GM18508 (cell line): ENCODE data around the gene SHISA6.

Source experiments
- ATAC-seq: cut with Tn5 transposase; IDR thresholded peaks from one replicate; pipeline ENCODE4 v1.9.1; 2021; ENCODE audit warnings: moderate number of reproducible peaks; ENCODE audit not compliant: insufficient read depth, unreplicated experiment

The SHISA6 gene

GRCh38 chr17:11240841-11241610, at the start of gene SHISA6:
Gene SHISA6, plus strand, starts transcription at chr17:11241213.
- no peak for ATAC-seq

GRCh38 chr17:11195801-11196200, 45.2 kb upstream of the SHISA6 start:
- ATAC-seq: no peak

GRCh38 chr17:11204991-11205390, 36.0 kb upstream of the SHISA6 start:
- no peak for ATAC-seq

GRCh38 chr17:11205659-11206058, 35.4 kb upstream of the SHISA6 start:
- ATAC-seq: no peak

- ATAC-seq: no peak
Measured at GRCh38 chr17:11209906-11210305, 31.1 kb upstream of the SHISA6 start.

DNA sequence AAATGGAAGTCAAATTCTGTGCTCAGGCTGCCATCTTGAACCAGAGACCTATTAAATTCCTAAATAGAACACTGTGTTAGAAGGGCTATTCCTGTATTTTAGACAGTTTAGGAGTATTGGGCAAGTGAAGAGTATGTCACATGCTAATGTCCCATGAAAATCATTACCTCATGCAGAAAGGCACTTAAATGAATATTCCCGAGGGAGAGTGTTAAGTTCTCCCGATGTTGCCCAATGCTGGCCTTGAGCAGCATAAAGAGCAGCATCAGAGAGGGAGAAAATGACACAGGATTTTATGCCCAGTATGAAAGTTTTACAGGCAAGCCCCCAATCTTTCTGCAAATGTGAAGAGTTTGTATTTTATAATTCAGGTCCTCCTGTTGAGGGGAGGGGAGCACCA, 28.2 kb upstream of the SHISA6 start:
- no peak for ATAC-seq

DNA sequence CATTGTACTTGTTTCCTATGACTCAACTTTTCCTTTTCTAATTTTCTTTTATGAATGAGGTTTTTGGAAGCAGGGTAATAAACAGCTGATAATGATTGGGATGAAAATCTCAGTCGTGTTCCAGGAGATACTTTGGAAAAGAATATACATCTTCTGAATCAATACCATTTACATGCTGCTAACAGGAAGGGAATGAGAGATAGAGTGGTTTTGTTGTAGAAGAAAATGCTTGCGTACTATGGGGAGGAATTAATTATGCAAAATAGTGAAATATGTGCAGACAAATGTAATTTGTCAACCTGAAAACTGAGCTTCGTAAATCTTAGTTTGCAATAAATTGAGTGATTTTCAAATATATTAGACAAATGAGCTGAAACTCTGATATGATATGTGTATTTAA, 24.0 kb upstream of the SHISA6 start:
- no peak for ATAC-seq

DNA sequence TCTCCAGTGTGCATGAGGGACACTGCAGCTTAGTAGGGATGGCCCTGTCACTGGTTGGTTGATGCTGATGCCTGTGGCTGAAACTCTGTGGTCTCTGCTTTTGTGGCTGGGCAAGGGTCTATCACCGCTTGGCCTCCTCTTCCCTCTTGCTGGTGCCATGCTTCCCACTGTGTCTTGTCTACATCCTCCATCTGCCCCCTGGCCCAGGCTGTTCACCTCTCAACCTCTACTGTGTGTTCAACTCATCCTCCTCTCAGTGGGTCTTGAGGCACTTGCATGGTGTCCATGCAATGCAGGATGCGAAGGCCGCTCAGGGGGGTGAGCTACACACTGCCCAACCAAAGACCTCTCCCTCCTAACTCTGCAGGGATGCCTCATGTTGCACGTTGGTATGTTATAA, 19.8 kb upstream of the SHISA6 start:
- ATAC-seq: no peak

GRCh38 chr17:11221721-11222120, 19.3 kb upstream of the SHISA6 start:
- no peak for ATAC-seq

- no peak for ATAC-seq
Measured at GRCh38 chr17:11238705-11239104, 2.3 kb upstream of the SHISA6 start.

- no peak for ATAC-seq
Measured at GRCh38 chr17:11239379-11239970, 1.5 kb upstream of the SHISA6 start.

DNA sequence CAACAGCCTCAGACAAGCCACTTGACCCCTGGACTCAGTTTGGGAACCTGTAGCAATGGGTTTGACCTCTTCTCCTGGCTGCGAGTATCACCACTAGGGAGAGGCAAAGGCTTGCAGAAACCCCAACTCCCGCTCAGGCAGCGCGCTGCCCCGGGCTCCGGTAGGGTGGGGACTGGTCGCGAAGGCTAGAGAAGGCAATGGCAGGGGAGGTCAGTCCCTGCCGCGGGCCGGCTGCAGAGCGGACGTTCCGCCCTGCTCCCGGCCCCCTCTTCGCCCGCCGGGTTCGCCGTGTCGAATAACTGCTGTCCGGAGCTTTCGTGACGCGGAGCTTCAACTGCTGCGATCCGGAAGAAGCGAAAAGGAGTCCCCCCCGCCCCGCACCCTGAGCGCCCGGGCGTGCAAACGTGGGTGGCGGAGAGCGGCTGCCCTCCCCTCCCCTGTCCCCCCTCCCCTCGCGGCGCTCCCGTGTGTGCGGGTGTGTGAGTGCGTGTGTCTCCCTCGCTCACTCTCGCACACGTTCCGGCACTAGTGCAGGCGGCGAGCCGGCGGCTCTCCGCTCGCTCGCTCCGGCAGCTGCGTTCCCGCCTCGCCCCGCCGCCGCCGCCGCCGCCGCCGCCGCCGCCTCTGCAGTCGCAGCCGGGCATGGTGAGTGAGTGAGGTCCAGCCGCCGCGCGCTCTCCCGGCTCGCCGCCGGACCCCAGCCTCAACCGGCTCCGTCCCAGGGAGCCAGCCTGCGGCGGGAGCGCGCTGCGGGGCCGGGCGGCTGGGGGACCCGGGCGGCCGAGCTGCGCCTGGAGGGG, 772 bp upstream of the SHISA6 start:
- ATAC-seq: no peak

GRCh38 chr17:11241611-11242226, 706 bp downstream of the SHISA6 start:
- no peak for ATAC-seq

DNA sequence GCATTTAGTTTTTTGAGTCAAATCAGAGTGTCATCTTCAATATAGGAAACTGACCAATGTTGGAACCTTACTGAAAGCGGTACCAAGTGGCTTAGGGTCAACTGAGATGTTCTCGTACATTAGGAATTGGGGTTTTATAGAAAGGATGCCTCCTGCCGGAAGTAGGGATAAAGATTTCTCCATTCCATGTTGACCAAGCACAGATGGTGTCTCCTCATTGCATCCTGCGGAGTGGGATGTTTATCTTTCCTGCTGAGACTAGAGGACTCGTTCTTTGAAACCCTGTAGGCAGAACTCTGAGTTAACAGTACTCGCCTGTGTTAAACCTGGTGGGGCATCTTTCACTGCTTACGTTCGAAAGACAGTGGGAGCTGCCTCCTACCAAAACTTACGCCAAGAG, 1.4 kb downstream of the SHISA6 start:
- ATAC-seq: no peak

DNA sequence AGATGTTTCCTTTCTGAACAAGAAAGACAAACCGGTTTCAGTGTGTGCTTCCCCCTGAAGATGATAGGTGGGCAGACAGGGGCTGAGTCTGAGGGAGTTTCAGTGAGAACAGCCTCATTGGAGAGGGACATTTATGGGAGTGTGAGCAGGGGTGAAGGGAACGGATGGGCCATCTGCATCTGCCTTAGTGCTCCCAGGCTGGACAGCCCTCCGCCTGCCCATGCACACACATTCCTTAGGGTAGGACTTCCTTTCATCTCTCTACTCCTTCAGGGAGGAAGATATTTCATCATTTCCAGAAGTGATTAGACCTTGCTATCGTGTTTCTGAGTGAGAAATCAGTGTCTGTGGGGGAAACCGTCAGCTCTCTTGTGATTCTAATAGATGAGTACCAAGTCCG, 3.8 kb downstream of the SHISA6 start:
- ATAC-seq: no peak

DNA sequence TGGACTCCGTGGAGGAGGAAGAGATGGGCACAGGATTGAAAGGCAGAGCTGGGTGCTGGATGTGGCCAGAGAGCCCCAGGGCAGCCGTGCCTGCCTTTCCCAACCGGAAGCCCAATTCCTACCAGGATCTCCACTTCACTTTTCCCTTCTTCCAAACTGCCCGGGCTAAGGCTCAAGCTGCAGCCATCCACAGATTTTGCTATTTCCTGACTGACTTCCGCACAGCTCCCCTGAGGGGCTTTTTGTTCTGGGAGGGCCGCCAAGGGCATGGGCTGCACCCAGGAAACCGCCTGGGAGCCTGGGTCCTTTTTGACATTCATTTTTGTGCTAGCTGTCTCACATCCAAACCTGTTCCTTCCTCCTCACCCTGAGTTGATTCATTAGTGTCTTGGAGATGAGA, 4.2 kb downstream of the SHISA6 start:
- no peak for ATAC-seq

DNA sequence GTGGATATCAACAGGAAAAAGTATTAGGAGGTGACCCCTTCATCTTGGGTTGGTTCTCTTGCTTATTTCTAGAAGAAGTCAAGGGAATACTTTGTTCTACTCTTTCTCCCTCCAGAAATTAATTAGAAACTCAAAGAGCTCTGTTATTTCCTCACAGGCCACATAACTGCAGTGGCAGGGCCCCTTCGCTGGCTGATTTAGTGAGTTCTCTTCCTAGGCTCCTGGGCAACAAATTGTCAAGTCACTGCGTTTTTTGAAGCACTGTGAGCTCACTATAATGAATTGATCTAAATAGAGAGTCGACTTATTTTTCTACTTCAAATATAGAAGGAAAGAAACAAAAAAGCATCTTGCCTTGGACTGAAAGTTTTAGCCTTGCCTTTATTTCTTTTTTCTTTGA, 4.8 kb downstream of the SHISA6 start:
- ATAC-seq: no peak

GRCh38 chr17:11250161-11250560, 9.1 kb downstream of the SHISA6 start:
- no peak for ATAC-seq

DNA sequence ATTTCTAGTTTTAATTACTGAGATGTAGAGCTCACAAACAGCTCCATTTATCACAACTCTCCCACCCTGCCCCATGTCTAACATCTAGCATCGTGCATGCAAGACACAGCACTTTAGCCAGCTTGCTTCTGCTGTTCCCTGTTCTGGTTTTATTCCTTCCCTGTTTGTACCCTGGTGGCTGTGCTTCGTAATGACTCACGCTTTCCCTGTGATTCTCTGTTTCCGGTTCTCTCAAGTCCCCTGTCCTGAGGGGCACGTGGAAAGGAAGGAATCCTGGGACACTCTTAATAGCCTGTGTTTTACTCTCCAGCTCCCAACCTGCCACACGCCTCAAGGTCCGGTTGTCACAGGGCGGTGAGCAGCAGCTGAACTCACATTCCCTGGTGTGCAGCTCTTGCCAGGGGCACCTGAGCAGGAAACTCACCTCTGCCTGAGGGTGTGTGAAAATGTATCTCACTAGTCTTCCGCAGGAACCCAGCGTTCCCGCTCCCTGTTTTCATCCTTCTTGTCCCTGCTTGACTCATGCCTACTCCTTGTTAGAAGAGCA, 10.6 kb downstream of the SHISA6 start:
- no peak for ATAC-seq

GRCh38 chr17:11252146-11252545, 11.1 kb downstream of the SHISA6 start:
- ATAC-seq: no peak

GRCh38 chr17:11256877-11257276, 15.9 kb downstream of the SHISA6 start:
- no peak for ATAC-seq
